GM12878 (cell line): ENCODE data around the gene ALDH1L1. TPM values are rescaled to one million over a fixed set of nuclear protein-coding genes. Genes with fewer than 3 reads are reported as not detected.

ENCODE experiments used
- ATAC-seq: fragments of 200-7000 bp; cut with Tn5 transposase; 3 replicates; pipeline ENCODE4 v1.9.1; 2020; ENCODE audit warnings: mild to moderate bottlenecking, moderate library complexity
- BruUV-seq: library from RNA; stranded (reverse); fragments of 400-500 nt; replicated peaks from 2 replicates; lab custom pipeline; 2021; lab: Mats Ljungman, UMichigan
- CTCF ChIA-PET: fragments of 300-600 bp; sonication (Branson Sonifier 250); formaldehyde crosslinking; extraction: SDS; loops from one replicate; lab custom pipeline; 2021; ENCODE audit warnings: inconsistent platforms; lab: Yijun Ruan, JAX
- POLR2A ChIA-PET: fragments of 350-600 bp; formaldehyde crosslinking; extraction: SDS; loops from one replicate; lab custom pipeline; 2021; ENCODE audit warnings: inconsistent platforms; lab: Charles Lee
- RAD21 ChIA-PET: fragments of 300-600 bp; sonication (Branson Sonifier 250); formaldehyde crosslinking; loops from one replicate; lab custom pipeline; 2023; ENCODE audit warnings: antibody characterized with exemption; ENCODE audit not compliant: unreplicated experiment; lab: Charles Lee
- SMC1A ChIA-PET: fragments of 300-600 bp; sonication (Branson Sonifier 250); formaldehyde crosslinking; loops from one replicate; lab custom pipeline; 2023; ENCODE audit not compliant: unreplicated experiment, uncharacterized antibody; lab: Charles Lee
- DNase-seq: peaks from one replicate; pipeline ENCODE4 v3.0.0-alpha.2; 2011; ENCODE audit warnings: low read depth, low spot score
- FAIRE-seq: peaks from 3 replicates; lab custom pipeline; 2011; peaks lifted over from hg19 to GRCh38; lab: Jason Lieb, UNC
- H2AFZ ChIP-seq: 2 replicates; pipeline ENCODE4 v1.6.0; 2011; ENCODE audit warnings: low read depth, low read length, control low read depth; ENCODE audit not compliant: control insufficient read depth
- H3K27ac ChIP-seq: 2 replicates; pipeline ENCODE4 v1.5.1; 2011; ENCODE audit warnings: control low read depth; ENCODE audit not compliant: control insufficient read depth, insufficient read depth
- H3K27me3 ChIP-seq, 2 experiments: replicated peaks in 1 of 2; 2 replicates each; pipeline versions ENCODE4 v1.6.0 to v1.6.1; 2011; ENCODE audit warnings: low read length in 1 of 2; ENCODE audit not compliant: control insufficient read depth in 2 of 2, insufficient read depth in 2 of 2
- H3K36me3 ChIP-seq, 2 experiments: 2 replicates each; pipeline ENCODE4 v1.5.1; 2011; ENCODE audit warnings: low read length in 1 of 2; ENCODE audit not compliant: control insufficient read depth in 2 of 2, insufficient read depth in 2 of 2
- H3K4me1 ChIP-seq: 2 replicates; pipeline ENCODE4 v1.6.1; 2011; ENCODE audit warnings: mild to moderate bottlenecking, low read length, moderate library complexity, mixed read lengths; ENCODE audit not compliant: control insufficient read depth, insufficient read depth
- H3K4me2 ChIP-seq: 2 replicates; pipeline ENCODE4 v1.6.0; 2011; ENCODE audit warnings: control low read depth; ENCODE audit not compliant: control insufficient read depth, insufficient read depth
- H3K4me3 ChIP-seq: fragments of 200-600 bp; sonication (generic); 2 replicates; pipeline ENCODE4 v1.5.1; 2016
- H3K79me2 ChIP-seq: 2 replicates; pipeline ENCODE4 v1.6.0; 2011; ENCODE audit warnings: low read length; ENCODE audit not compliant: control insufficient read depth, insufficient read depth
- H3K9ac ChIP-seq: 2 replicates; pipeline ENCODE4 v1.8.0; 2011; ENCODE audit warnings: low read length, control low read depth, mixed read lengths; ENCODE audit not compliant: control insufficient read depth, insufficient read depth
- H3K9me3 ChIP-seq: replicated peaks from 3 replicates; pipeline ENCODE4 v1.5.1; 2011; ENCODE audit warnings: mild to moderate bottlenecking, low read length; ENCODE audit not compliant: control insufficient read depth, insufficient read depth
- H4K20me1 ChIP-seq: 2 replicates; pipeline ENCODE4 v1.6.0; 2011; ENCODE audit not compliant: control insufficient read depth, insufficient read depth
- BRCA1 ChIP-seq: IDR thresholded peaks from 2 replicates; pipeline ENCODE4 v1.6.1; 2011; ENCODE audit warnings: low read depth, low read length, improper control_type of control experiment
- EP300 ChIP-seq, 2 experiments: fragments of 150-350 bp in 1 of 2; IDR thresholded peaks; 2 replicates each; pipeline ENCODE4 v1.6.1; 2011 to 2012; ENCODE audit warnings: low read depth in 2 of 2, low read length in 2 of 2, borderline replicate concordance in 1 of 2, improper control_type of control experiment in 1 of 2, inconsistent platforms in 1 of 2; ENCODE audit not compliant: control insufficient read depth in 1 of 2
- EZH2 ChIP-seq: IDR thresholded peaks from 2 replicates; pipeline ENCODE4 v1.6.1; 2012; ENCODE audit warnings: low read depth, mild to moderate bottlenecking, control low read depth, inconsistent platforms, low read length, borderline replicate concordance; ENCODE audit not compliant: control insufficient read depth
- IRF3 ChIP-seq: fragments of 450-650 bp; IDR thresholded peaks from 2 replicates; pipeline ENCODE4 v1.6.1; 2014; ENCODE audit warnings: mild to moderate bottlenecking
- IRF5 ChIP-seq: fragments of 450-650 bp; IDR thresholded peaks from 2 replicates; pipeline ENCODE4 v1.6.1; 2017; ENCODE audit warnings: borderline replicate concordance
- MLLT1 ChIP-seq: fragments of 450-650 bp; IDR thresholded peaks from 2 replicates; pipeline ENCODE4 v1.6.1; 2016; ENCODE audit warnings: mild to moderate bottlenecking
- MYB ChIP-seq: fragments of 150-350 bp; IDR thresholded peaks from 2 replicates; pipeline ENCODE4 v1.6.1; 2014; ENCODE audit warnings: mild to moderate bottlenecking, low read depth, low read length, borderline replicate concordance
- NR2C1 ChIP-seq: fragments of 450-650 bp; IDR thresholded peaks from 2 replicates; pipeline ENCODE4 v1.6.1; 2017; ENCODE audit warnings: antibody characterized with exemption, mild to moderate bottlenecking, moderate library complexity
- PAX8 ChIP-seq: fragments of 450-650 bp; IDR thresholded peaks from 2 replicates; pipeline ENCODE4 v1.6.1; 2017; ENCODE audit warnings: mild to moderate bottlenecking, moderate library complexity
- PML ChIP-seq: IDR thresholded peaks from 2 replicates; pipeline ENCODE4 v1.6.1; 2012; ENCODE audit warnings: low read length, inconsistent platforms
- SRF ChIP-seq, 2 experiments: IDR thresholded peaks; 2 replicates each; pipeline ENCODE4 v1.6.1; 2011; ENCODE audit warnings: low read depth in 2 of 2, low read length in 2 of 2, mild to moderate bottlenecking in 1 of 2, moderate library complexity in 1 of 2
- STAT3 ChIP-seq: IDR thresholded peaks from 2 replicates; pipeline ENCODE4 v1.6.1; 2011; ENCODE audit warnings: low read depth, low read length, improper control_type of control experiment
- SUZ12 ChIP-seq: fragments of 200-600 bp; sonication (generic); IDR thresholded peaks from one replicate; pipeline ENCODE4 v1.6.1; 2018; ENCODE audit warnings: antibody characterized with exemption, mild to moderate bottlenecking; ENCODE audit not compliant: unreplicated experiment
- USF2 ChIP-seq: IDR thresholded peaks from 2 replicates; pipeline ENCODE4 v1.6.1; 2011; ENCODE audit warnings: low read depth, low read length, improper control_type of control experiment, borderline replicate concordance
- ZSCAN29 ChIP-seq: fragments of 450-650 bp; IDR thresholded peaks from 2 replicates; pipeline ENCODE4 v1.6.1; 2017; ENCODE audit warnings: mild to moderate bottlenecking, moderate library complexity
- WGBS: methylation state at CpG from one replicate; pipeline ENCODE4 v1.1.6; 2016; ENCODE audit warnings: low lambda C conversion rate; ENCODE audit not compliant: insufficient replicate concordance, insufficient coverage; ENCODE audit errors: missing lambda C conversion rate; 5-methylcytosine and 5-hydroxymethylcytosine counted together
- in situ Hi-C: fragments of 300-500 bp; cut with MboI; formaldehyde crosslinking; loops from 9 replicates; pipeline ENCODE4 v1.14.3; 2018; ENCODE audit warnings: mixed read lengths
- intact Hi-C: fragments of 100-400 bp; cut with micrococcal nuclease; formaldehyde crosslinking; loops from one replicate; pipeline ENCODE4 v1.14.2; 2022; ENCODE audit not compliant: unreplicated experiment
- polyA plus RNA-seq, 11 experiments: library from polyadenylated mRNA; depleted of rRNA in 4 of 11; unstranded in 6 of 11; stranded (reverse) in 5 of 11; fragments of >200 nt; fragmentation: Nextera tagmentation in 4 of 11; fragmentation: Illumina TruSeq in 1 of 11; extraction: Ambion mirVana in 4 of 11; extraction: Trizol in 1 of 11; gene quantifications; 1 replicate in 1 of 11; 2 replicates in 10 of 11; pipeline versions ENCODE4 v1.2.1 to v1.2.3, GENCODE V29; 2011 to 2016; ENCODE audit warnings: inconsistent platforms in 2 of 11, missing spikeins in 2 of 11, low read depth in 1 of 11
- total RNA-seq, 4 experiments: library from RNA; depleted of rRNA in 3 of 4; stranded (reverse); fragments of >200 nt in 3 of 4; fragmentation: Illumina TruSeq in 1 of 4; extraction: Trizol in 1 of 4; gene quantifications; 2 replicates each; pipeline versions ENCODE4 v1.2.1 to v1.2.3, GENCODE V29; 2013 to 2021

ALDH1L1 gene
- total and polyA plus RNA-seq, 10 of the 15 experiments (the other 5 are each of a cell fraction or from before 2014, with no cell fraction given): 0.04 to 18.2 (median 0.45) TPM

GRCh38 chr3:126155280-126155640 is 25.1 kb downstream of the ALDH1L1 start:
- ATAC-seq (no peak), FAIRE-seq (no peak), DNase-seq (no peak)
- no TSS peak for BruUV-seq
- RAD21 ChIA-PET: no interaction called here
- no peak overlapping the region for H3K9ac ChIP-seq
- no peaks in the 10 kb centered on the region for H3K79me2 ChIP-seq
- H3K27me3 ChIP-seq: no peaks in the 10 kb centered on the region; a peak in 1 of 4 replicates
- TF ChIP-seq EZH2: no peak
- TF ChIP-seq EP300 (IDR thresholded peaks at IDR 0.05; ENCODE audit: borderline replicate concordance in 1 of 2, control insufficient read depth in 1 of 2, low read depth in 2 of 2, low read length in 2 of 2): no peak
- no peak for TF ChIP-seq PML
- no peak for TF ChIP-seq BRCA1
- TF ChIP-seq USF2: no peak
- no peak for TF ChIP-seq MLLT1
- no peak for TF ChIP-seq IRF3
- no peak for TF ChIP-seq NR2C1
- no peak for TF ChIP-seq PAX8
- TF ChIP-seq MYB: no peak
- TF ChIP-seq ZSCAN29: no peak
- TF ChIP-seq IRF5: no peak
- TF ChIP-seq SUZ12: no peak
- no peak for TF ChIP-seq STAT3
- no peak for TF ChIP-seq SRF (IDR thresholded peaks at IDR 0.05; ENCODE audit: low read depth in 2 of 2, low read length in 2 of 2)
- no peaks in the 10 kb centered on the region for H4K20me1 ChIP-seq
- no peak overlapping the region for H3K4me2 ChIP-seq
- H3K36me3 ChIP-seq: no peaks in the 10 kb centered on the region
- H3K4me3 ChIP-seq: no peak overlapping the region
- no peak overlapping the region for H3K27ac ChIP-seq
- no peaks in the 10 kb centered on the region for H3K4me1 ChIP-seq
- H3K9me3 ChIP-seq: no peaks in the 10 kb centered on the region
- H2AFZ ChIP-seq: no peak overlapping the region
- 11% methylated on average over 2 of the region's 2 CpGs for WGBS
- intact Hi-C loops (no loop called here), in situ Hi-C loops (no loop called here)
- POLR2A ChIA-PET: no interaction called here
- SMC1A ChIA-PET: no interaction called here
- CTCF ChIA-PET: no interaction called here
